ENCODE results near the gene PGF. TPM values are rescaled to one million over a fixed set of nuclear protein-coding genes. Genes with fewer than 3 reads are reported as not detected.

The PGF gene
- total and polyA plus RNA-seq, 2 of the 13 experiments (the other 11 are each of a cell fraction or from before 2014, with no cell fraction given): 10.7 to 27.5 TPM

GRCh38 chr14:74896400-74896799, 59.0 kb downstream of the PGF start (continued):
- TF ChIP-seq CREB3 (CRISPR knock-in tag; IDR thresholded peaks at IDR 0.05) (no peak), TFAP4 (IDR thresholded peaks at IDR 0.05; ENCODE audit: borderline replicate concordance, low read depth) (no peak), ZMYM3 (CRISPR knock-in tag; IDR thresholded peaks at IDR 0.05) (no peak), THYN1 (CRISPR knock-in tag; IDR thresholded peaks at IDR 0.05; ENCODE audit: borderline replicate concordance, low read depth) (no peak), ZNF484 (CRISPR knock-in tag; IDR thresholded peaks at IDR 0.05; ENCODE audit: borderline replicate concordance, low read depth) (no peak), KAT2B (IDR thresholded peaks at IDR 0.05; ENCODE audit: borderline replicate concordance, low read depth, low read length) (no peak), EED (CRISPR knock-in tag; IDR thresholded peaks at IDR 0.05) (no peak)
- TF ChIP-seq, protein P1, sequence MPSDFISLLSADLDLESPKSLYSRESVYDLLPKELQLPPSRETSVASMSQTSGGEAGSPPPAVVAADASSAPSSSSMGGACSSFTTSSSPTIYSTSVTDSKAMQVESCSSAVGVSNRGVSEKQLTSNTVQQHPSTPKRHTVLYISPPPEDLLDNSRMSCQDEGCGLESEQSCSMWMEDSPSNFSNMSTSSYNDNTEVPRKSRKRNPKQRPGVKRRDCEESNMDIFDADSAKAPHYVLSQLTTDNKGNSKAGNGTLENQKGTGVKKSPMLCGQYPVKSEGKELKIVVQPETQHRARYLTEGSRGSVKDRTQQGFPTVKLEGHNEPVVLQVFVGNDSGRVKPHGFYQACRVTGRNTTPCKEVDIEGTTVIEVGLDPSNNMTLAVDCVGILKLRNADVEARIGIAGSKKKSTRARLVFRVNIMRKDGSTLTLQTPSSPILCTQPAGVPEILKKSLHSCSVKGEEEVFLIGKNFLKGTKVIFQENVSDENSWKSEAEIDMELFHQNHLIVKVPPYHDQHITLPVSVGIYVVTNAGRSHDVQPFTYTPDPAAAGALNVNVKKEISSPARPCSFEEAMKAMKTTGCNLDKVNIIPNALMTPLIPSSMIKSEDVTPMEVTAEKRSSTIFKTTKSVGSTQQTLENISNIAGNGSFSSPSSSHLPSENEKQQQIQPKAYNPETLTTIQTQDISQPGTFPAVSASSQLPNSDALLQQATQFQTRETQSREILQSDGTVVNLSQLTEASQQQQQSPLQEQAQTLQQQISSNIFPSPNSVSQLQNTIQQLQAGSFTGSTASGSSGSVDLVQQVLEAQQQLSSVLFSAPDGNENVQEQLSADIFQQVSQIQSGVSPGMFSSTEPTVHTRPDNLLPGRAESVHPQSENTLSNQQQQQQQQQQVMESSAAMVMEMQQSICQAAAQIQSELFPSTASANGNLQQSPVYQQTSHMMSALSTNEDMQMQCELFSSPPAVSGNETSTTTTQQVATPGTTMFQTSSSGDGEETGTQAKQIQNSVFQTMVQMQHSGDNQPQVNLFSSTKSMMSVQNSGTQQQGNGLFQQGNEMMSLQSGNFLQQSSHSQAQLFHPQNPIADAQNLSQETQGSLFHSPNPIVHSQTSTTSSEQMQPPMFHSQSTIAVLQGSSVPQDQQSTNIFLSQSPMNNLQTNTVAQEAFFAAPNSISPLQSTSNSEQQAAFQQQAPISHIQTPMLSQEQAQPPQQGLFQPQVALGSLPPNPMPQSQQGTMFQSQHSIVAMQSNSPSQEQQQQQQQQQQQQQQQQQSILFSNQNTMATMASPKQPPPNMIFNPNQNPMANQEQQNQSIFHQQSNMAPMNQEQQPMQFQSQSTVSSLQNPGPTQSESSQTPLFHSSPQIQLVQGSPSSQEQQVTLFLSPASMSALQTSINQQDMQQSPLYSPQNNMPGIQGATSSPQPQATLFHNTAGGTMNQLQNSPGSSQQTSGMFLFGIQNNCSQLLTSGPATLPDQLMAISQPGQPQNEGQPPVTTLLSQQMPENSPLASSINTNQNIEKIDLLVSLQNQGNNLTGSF (CRISPR knock-in tag; IDR thresholded peaks at IDR 0.05): no peak
- TF ChIP-seq, protein P2, sequence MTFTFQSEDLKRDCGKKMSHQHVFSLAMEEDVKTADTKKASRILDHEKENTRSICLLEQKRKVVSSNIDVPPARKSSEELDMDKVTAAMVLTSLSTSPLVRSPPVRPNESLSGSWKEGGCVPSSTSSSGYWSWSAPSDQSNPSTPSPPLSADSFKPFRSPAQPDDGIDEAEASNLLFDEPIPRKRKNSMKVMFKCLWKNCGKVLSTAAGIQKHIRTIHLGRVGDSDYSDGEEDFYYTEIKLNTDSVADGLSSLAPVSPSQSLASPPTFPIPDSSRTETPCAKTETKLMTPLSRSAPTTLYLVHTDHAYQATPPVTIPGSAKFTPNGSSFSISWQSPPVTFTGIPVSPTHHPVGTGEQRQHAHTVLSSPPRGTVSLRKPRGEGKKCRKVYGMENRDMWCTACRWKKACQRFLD (CRISPR knock-in tag; IDR thresholded peaks at IDR 0.05; ENCODE audit: borderline replicate concordance): no peak
